HG02588 (cell line): ENCODE results near the gene PIAS4.
"Not testable (repeated sequence)": the region's sequence is repeated elsewhere in the genome, so short reads cannot be mapped to it uniquely, and the experiment has no call there.

Experiments
- ATAC-seq: cut with Tn5 transposase; IDR thresholded peaks from one replicate; pipeline ENCODE4 v1.9.1; 2021; ENCODE audit warnings: mild to moderate bottlenecking, moderate library complexity; ENCODE audit not compliant: unreplicated experiment

PIAS4 gene

DNA sequence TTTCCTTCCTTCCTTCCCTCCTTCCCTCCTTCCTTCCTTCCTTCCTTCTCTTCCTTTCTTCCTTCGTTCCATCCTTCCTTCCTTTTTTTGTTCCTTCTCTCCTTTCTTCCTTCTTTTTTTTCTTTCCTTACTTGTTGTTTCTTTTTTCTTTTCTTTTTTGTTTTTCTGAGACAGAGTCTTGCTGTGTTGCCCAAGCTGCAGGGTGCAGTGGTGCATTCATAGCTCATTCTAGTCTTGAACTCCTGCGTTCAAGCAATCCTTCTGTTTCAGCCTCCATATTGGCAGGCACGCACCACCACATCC lies 16.8 kb upstream of the PIAS4 start:
- no peak for ATAC-seq

DNA sequence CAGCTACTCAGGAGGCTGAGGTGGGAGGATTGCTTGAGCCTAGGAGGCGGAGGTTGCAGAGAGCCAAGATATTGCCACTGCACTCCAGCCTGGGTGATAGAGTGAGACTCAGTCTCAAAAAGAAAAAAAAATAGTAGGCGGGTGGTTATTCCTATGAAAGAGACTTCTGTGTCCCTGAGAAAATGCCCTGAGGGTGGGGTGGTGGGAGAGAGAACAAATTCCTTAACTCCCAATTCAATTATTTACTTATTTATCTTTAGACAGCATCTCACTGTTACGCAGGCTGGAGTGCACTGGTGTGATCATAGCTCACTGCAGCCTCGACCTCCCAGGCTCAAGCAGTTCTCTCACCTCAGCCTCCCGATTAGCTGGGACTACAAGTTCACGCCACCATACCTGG lies 11.9 kb upstream of the PIAS4 start:
- no peak for ATAC-seq

DNA sequence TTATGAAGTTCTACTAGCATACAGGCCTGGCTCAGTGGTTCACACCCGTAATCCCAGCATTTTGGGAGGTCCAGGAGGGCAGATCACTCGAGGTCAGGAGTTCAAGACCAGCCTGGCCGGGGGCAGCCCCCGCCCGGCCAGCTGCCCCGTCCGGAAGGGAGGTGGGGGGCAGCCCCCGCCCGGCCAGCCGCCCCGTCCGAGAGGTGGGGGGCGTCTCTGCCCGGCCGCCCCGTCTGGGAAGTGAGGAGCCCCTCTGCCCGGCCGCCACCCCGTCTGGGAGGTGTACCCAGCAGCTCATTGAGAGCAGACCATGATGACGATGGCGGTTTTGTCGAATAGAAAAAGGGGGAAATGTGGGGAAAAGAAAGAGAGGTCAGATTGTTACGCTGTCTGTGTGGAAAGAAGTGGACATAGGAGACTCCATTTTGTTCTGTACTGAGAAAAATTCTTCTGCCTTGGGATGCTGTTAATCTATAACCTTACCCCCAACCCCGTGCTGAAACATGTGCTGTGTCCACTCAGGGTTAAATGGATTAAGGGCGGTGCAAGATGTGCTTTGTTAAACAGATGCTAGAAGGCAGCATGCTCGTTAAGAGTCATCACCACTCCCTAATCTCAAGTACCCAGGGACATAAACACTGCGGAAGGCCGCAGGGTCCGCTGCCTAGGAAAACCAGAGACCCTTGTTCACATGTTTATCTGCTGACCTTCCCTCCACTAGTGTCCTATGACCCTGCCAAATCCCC lies 8.7 kb upstream of the PIAS4 start:
- ATAC-seq = not testable (repeated sequence)

- ATAC-seq = not testable (repeated sequence)
Observed at GRCh38 chr19:4000798-4001197, 6.7 kb upstream of the PIAS4 start.

- ATAC-seq = not testable (repeated sequence)
Observed at GRCh38 chr19:4005436-4005835, 2.1 kb upstream of the PIAS4 start.

GRCh38 chr19:4007836-4008539 lies 452 bp downstream of the PIAS4 start:
- ATAC-seq = no peak

GRCh38 chr19:4009990-4010807 lies 2.7 kb downstream of the PIAS4 start:
- no peak for ATAC-seq

DNA sequence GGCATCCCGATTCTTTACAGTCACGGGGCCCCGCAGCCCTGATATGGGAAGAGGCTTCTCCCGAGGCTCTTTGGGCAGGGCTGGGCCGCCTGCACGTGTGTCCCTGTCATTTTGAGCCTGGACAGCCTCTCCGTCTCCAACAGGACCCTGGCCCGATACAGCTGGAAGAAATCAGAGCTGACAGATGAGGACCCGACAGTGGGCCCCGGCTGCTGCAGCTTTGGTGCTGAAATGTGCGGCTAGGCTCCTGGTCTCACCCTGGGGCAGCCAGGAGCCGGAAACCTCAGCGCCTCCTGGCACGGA lies 3.2 kb downstream of the PIAS4 start:
- ATAC-seq = no peak

DNA sequence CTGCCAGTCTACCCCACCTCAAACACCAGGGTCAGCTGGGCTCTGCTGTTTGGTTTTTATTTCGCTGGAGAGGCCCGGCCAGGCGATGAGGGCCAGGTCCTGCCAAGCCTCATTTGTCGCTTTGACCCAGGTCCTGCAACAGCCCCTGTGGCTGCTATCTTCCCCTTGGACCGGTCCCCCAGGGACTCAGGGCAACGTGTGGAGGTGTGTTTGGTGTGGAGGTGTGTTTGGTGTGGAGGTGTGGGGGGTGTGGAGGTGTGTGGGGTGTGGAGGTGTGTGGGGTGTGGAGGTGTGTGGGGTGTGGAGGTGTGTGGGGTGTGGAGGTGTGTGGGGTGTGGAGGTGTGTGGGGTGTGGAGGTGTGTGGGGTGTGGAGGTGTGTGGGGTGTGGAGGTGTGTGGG lies 3.9 kb downstream of the PIAS4 start:
- ATAC-seq = not testable (repeated sequence)

GRCh38 chr19:4012092-4012974 lies 4.8 kb downstream of the PIAS4 start:
- no peak for ATAC-seq

- no peak for ATAC-seq
Observed at GRCh38 chr19:4012975-4013634, 5.6 kb downstream of the PIAS4 start.

- no peak for ATAC-seq
Observed at GRCh38 chr19:4013886-4014540, 6.5 kb downstream of the PIAS4 start.

DNA sequence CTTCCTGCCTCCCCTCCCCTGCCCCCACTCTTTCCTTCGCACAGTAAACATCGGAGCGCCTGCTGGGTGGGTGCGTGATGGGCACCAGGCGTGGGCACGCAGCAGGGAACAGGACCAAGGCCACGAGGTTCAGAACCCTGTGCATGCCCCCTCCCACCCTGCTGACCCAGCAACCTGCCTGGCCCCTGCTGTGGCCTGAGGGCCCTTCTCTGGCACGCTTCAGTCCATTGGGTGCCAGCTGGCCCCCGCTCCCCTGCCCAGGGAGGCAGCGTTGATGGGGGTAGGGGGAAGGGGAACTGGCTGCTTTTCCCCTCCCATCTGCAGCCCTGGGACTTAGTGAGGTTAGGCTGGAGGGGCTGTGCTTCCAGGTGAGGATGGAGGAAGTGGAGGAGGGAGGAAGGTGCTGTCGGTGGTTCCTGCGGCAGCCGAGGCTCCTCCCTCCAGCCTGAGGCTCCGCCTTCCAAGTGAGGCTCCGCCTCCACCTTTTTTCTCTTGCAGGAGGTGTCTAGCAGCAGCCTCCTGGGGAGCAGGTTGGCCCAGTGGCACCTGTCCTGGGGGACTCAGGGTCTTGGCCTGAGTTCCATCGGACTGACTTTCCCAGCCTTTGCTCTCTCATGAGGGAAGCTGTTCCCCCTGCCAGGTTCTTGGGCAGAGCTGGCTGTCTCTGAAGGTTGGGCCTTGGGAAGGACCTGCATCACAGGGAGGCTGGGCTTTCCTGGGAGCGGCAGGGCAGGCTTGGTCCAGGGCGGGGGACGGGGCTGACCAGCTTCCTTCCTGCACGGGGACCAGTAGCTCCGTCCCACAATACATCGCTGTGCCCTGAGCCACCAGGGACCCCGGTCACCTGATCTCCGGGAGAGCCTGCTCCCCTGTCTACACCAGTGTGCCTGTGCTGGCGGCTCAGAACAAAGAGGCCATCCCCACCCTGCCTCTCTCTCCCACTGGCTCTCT lies 7.3 kb downstream of the PIAS4 start:
- ATAC-seq = no peak

- ATAC-seq = no peak
Observed at GRCh38 chr19:4015705-4016402, 8.3 kb downstream of the PIAS4 start.

GRCh38 chr19:4016486-4016885 lies 8.9 kb downstream of the PIAS4 start:
- ATAC-seq = no peak

- no peak for ATAC-seq
Observed at GRCh38 chr19:4016903-4017638, 9.5 kb downstream of the PIAS4 start.

GRCh38 chr19:4018140-4018613 lies 10.6 kb downstream of the PIAS4 start:
- no peak for ATAC-seq
